Forelimb muscle (tissue), 1 donor: ENCODE measurements around the gene POLR1B. TPM values are rescaled to one million over a fixed set of nuclear protein-coding genes. Genes with fewer than 3 reads are reported as not detected.
"Not testable (repeated sequence)": the region's sequence is repeated elsewhere in the genome, so short reads cannot be mapped to it uniquely, and the experiment has no call there.

ENCODE experiments used
- DNase-seq: peaks from one replicate; pipeline ENCODE4 v3.0.0-alpha.2; 2013; ENCODE audit warnings: low read depth
- polyA plus RNA-seq: library from polyadenylated mRNA; unstranded; fragments of 120-200 nt; gene quantifications from one replicate; pipeline ENCODE4 v1.2.1, GENCODE V29; 2013; ENCODE audit not compliant: insufficient read length

Gene POLR1B
- polyA plus RNA-seq, 1 donor: 11.6 TPM

GRCh38 chr2:112600634-112601033 is 58.4 kb downstream of the POLR1B start:
- DNase-seq: no peak

- DNase-seq: no peak
Observed at GRCh38 chr2:112601754-112602153, 59.5 kb downstream of the POLR1B start.

- DNase-seq: no peak
Observed at GRCh38 chr2:112602917-112603316, 60.7 kb downstream of the POLR1B start.

GRCh38 chr2:112603731-112604130 is 61.5 kb downstream of the POLR1B start:
- DNase-seq: no peak

- DNase-seq: no peak
Observed at GRCh38 chr2:112604952-112605351, 62.7 kb downstream of the POLR1B start.

GRCh38 chr2:112605926-112606325 is 63.7 kb downstream of the POLR1B start:
- no peak for DNase-seq

- DNase-seq: no peak
Observed at GRCh38 chr2:112606547-112606946, 64.3 kb downstream of the POLR1B start.

GRCh38 chr2:112607680-112608438 is 65.6 kb downstream of the POLR1B start:
- no peak for DNase-seq

GRCh38 chr2:112609320-112609719 is 67.1 kb downstream of the POLR1B start:
- not testable (repeated sequence) for DNase-seq

GRCh38 chr2:112612283-112612682 is 70.0 kb downstream of the POLR1B start:
- DNase-seq: not testable (repeated sequence)

- no peak for DNase-seq
Observed at GRCh38 chr2:112614201-112614840, 72.1 kb downstream of the POLR1B start.

- no peak for DNase-seq
Observed at GRCh38 chr2:112615051-112615450, 72.8 kb downstream of the POLR1B start.

GRCh38 chr2:112615798-112616197 is 73.5 kb downstream of the POLR1B start:
- DNase-seq: not testable (repeated sequence)

- no peak for DNase-seq
Observed at GRCh38 chr2:112618383-112618782, 76.1 kb downstream of the POLR1B start.

- DNase-seq: no peak
Observed at GRCh38 chr2:112621790-112622527, 79.7 kb downstream of the POLR1B start.

- DNase-seq: no peak
Observed at GRCh38 chr2:112622528-112622849, 80.2 kb downstream of the POLR1B start.

- DNase-seq: no peak
Observed at GRCh38 chr2:112623913-112624777, 81.9 kb downstream of the POLR1B start.

GRCh38 chr2:112625474-112626114 is 83.3 kb downstream of the POLR1B start:
- DNase-seq: no peak

- DNase-seq: no peak
Observed at GRCh38 chr2:112626604-112627059, 84.4 kb downstream of the POLR1B start.
